ENCODE results near the gene CIB2.
A peak's percentile ranks its signal among the peaks of the same experiment; 100 is the strongest.

Gene CIB2

DNA sequence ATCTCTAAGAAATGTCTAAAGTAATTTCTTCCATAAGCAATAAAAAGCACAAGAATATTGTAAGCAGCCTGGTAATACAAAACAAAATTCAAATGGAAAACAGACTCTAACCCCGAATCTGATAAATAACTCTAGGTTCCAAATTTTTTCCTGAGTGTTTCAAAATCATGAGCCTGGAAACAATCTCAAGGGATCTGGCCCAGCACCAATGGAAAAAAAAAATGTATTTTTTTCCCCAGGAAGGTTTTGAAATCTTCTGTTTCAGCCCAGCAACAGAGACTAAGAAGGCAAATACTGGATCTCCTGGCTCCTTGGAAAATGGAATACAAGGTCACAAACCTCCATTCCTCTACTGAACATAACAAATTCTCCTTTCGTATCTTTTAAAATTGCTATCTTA, 66.7 kb downstream of the CIB2 start:
- DNase-seq: no peak

DNA sequence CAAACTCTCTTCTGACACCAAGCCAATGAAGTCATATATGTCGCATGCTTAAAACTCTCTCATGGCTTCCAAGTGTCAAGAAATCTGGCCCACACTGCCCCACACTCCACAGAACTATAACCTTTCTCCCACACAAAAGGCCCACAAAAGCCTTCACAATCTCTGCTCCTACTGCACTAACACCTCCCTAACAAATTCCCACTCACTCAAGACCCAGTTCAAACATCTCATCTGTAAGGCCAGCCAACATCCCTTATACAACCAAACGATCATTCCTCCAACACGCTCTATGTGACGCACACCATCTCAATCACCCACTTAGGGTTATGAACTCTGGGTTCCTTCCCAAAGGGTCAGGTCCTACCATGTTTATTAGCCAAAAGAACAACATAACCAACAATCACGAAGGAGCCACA, 67.3 kb downstream of the CIB2 start:
- no peak for DNase-seq

DNA sequence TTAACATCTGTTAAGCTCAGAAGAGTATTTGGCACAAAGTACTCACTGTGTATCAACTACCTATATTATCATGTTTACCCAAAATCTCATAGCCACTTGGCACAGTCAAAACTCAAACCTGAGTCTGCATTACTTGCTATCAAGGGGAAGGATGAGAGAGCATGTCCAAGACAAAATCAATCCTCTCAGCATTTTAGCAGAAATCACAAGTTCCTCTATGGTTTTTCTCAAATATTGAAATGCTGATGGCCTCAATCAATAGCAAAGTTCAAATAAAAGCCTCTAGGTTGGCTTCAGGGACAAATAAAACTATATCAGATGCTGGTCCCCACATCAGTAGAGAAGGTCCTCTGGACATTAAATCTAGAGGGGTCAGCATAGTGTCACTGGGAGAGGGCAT, 68.0 kb downstream of the CIB2 start:
- DNase-seq: no peak

DNA sequence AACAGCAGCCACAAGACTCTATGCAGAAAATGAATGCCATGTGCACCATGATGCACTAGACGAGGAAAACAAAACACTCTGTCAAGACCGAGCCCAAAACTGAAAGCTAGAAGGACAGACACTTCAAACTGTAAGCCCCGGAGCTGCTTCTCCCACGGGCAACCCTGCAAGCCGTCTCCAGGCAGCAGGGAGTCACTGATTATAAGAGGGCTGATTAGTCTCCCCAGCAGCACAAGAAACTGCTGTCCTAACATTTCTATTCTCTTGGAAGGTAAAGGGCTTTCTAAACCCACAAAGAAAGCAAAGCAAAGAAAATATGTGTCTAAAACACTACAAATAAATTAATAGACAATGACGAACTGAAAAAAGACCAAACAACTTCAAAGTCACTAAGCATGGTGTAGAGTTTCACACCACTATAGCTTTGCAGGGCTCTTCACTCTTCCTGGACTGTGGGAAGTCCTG, 69.2 kb downstream of the CIB2 start:
- DNase-seq: peak; percentile 61

DNA sequence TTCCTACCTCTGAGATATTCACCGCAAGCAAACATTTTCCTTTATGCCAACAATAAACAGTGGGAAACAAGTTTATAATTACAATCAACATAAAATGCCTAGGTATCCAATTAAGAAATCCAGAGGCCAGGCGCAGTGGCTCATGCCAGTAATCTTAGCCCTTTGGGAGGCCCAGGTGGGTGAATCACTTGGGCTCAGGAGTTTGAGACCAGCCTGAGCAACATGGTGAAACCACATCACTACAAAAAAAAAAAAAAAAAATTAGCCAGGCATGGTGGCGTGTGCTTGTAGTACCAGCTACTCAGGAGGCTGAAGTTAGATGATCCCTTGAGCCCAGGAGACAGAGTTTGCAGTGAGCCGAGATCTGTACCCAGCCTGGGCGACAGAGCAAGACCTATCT, 71.0 kb downstream of the CIB2 start:
- DNase-seq: no peak

DNA sequence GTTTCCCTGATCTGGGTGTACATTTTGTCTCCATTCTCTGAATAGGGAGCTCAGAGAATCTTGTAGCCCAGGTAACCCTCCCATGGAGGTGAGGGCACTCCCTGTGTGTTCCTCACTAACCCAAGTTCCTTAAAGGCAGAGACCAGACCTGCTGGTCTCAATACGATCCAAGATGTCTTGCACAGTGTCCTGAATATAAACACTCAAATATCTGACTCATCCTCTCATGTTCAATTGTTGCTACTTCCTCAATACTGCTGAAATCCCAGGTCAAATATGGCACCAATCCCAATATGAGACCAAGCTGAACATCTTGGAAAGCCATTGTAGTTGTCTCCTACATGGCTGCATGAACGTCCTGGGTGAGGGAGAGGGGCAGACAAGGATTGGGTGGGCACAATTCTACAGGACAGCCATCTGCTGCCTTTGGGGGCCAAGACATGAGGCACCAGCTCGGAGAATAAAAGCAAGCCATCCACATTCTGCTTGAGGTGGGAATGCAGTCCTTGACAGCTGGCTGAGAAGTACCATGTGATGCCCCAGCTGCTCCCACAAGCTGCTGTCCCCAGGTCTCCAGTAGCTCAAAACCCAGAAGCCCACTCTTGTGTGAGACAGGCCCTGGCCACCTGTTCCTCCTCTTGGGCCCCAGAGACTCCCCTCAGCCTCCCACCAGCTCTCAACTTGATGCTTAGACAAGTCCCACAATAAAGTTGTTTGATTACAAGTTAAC, 72.0 kb downstream of the CIB2 start:
- no peak for DNase-seq

DNA sequence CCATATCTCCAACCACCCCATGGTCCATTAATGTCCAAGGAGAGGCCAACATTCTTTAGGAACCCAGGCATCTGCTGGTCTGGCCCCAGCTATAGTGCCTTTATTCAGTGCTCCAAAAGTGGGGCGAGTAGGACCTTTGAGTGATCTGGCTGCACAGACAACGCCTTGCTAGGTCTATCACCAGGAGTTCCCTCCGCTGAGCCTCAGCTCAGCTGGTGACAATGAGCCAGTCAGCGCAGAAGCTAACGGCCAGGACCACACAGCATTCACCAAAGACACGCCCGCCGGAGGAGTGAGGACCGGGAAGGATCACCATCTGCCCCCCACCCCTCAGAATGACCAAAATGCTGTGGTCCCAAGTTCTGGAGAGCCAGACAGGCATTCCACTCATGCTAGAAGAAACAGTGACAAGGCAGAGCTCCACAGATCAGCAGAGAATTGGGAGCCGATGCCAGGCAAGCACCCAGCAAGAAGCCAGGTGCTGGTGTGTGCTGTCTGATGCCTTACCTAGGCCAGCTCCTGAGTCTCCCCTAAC, 72.8 kb downstream of the CIB2 start:
- no peak for DNase-seq

DNA sequence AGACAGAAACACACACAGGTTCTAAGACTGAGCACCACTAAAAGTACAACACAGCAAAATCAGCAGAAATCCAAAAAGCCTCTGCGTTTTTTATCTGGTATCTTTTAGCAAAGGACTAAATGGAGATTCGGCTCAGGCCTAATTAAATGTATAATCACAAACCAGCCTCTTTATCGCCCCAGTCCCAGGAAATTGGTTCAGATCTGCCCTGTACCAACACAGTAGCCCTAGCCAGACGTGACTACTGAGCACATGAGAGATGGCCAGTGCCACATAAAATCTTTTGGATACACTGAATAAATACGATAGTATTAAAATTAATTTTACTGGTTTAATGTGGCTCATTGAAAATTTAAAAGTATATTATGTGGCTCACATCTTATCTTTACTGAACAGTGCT, 73.4 kb downstream of the CIB2 start:
- DNase-seq: no peak

DNA sequence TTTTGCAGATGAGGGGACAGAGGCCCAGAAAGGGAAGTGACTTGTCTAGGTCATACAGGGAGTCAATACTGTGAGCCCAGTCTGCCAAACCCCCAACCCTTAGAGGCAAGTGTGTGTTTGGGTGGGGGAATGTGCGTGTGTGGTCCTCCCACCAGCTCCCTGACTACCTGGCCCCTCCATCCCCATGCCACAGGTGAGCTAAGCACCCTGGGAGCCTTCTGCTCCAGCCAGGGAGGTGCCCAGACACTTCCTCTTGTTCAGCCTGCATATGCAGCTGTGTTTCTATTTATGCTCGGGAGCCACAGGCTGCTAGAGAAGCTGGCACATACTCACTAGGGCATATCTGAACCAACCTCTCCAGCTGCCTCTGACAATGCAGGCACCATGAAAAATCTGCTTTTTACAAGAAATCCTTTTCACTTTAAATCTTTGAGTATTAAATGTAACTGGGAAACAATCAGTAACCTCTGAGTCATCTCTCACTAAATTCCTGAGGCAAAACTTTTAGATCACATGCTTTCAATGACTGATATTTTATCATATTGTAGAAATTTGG, 74.5 kb downstream of the CIB2 start:
- DNase-seq: no peak

DNA sequence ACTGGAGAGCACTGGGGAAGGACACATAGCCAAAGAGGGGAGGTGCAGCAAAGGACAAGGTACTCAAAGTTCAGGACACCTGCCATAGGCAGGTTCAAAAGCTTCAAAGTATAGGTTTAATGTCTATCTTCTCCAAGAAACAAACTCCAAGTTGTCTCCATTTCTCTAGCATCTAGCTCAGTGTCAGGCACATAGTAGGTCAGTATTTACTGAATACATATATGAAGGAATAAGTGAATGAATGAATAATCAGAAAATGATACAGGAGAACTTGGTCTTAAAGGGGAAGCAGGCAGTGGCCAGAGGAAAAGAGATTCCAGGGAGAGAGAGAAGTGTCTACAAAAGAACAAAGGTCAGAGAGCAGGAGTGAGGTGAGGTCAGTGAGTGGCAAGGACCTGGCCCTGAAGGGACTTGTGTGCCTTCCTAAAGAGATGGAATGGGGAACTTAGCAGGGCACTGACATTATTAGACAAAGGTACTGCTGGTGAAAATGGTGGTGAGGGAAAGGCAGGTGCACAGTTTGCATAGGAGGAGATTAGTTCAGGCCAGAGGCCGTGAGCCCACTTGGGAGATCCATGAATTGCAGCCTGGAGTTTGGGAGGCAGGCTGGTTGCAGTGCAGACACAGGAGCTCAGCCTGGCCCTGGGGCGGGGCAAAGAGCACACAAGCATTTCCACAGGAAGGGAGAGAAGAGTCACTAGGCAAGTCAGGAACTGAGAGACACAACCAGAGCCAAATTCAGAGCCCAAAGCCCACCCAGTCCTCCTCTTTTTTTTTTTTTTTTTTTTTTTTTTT, 75.1 kb downstream of the CIB2 start:
- no peak for DNase-seq

DNA sequence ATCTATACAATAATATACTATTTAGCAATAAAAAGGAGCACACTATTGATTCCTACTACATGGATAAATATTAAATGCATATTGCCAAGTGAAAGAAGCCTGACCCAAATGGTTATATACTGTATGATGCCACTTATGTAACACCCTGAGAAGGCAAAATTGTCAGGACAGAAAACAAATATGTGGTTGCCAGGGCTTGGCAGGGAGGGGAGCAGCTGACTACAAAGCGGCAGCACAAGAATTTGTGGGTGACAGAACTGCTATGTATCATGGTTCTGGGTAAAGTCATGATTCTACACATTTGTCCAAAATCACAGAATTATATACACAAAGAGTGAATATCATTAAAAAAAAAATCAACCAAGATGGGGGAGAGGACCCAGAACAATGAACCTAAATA, 76.3 kb downstream of the CIB2 start:
- peak; percentile 70 for DNase-seq
